K562 (cell line): ENCODE results near the gene GTPBP1. TPM values are rescaled to one million over a fixed set of nuclear protein-coding genes. Genes with fewer than 3 reads are reported as not detected.

ENCODE experiments used
- ELF2 ChIP-seq: fragments of 250-450 bp; sonication (Bioruptor Pico); IDR thresholded peaks from 2 replicates; pipeline ENCODE4 v1.5.0; 2021; ENCODE audit warnings: mild to moderate bottlenecking
- FOXA3 ChIP-seq, 2 experiments: fragments of 450-650 bp in 1 of 2; sonication (generic) in 1 of 2; formaldehyde crosslinking; IDR thresholded peaks in 1 of 2; conservative IDR thresholded peaks in 1 of 2; 2 replicates each; pipeline versions ENCODE4 v1.4.0 to v1.8.0; 2020 to 2022; ENCODE audit warnings: mild to moderate bottlenecking in 2 of 2, missing genetic modification reagents in 1 of 2
- HCFC1 ChIP-seq: IDR thresholded peaks from 2 replicates; pipeline ENCODE4 v1.6.1; 2012; ENCODE audit warnings: low read depth, low read length, improper control_type of control experiment
- MBD2 ChIP-seq: sonication (generic); IDR thresholded peaks from 2 replicates; pipeline ENCODE4 v1.6.1; 2016; ENCODE audit warnings: low read depth, borderline replicate concordance
- SIRT6 ChIP-seq: IDR thresholded peaks from one replicate; pipeline ENCODE4 v1.6.1; 2012; ENCODE audit warnings: low read depth, mild to moderate bottlenecking, control low read depth, inconsistent platforms, low read length, moderate library complexity
- SMAD4 ChIP-seq: fragments of 250-450 bp; sonication (Bioruptor Pico); conservative IDR thresholded peaks from 2 replicates; pipeline ENCODE4 v1.8.0; 2021; ENCODE audit warnings: inconsistent platforms, mild to moderate bottlenecking, moderate library complexity
- TRIM28 ChIP-seq: fragments of 450-650 bp; IDR thresholded peaks from 2 replicates; pipeline ENCODE4 v1.6.1; 2017
- ZNF197 ChIP-seq: fragments of 200-800 bp; sonication (Bioruptor generic); IDR thresholded peaks from 2 replicates; pipeline ENCODE4 v1.6.1; 2016; ENCODE audit warnings: low read depth, missing genetic modification characterization, missing compliant biosample characterization
- ZNF431 ChIP-seq: sonication (generic); formaldehyde crosslinking; IDR thresholded peaks from 2 replicates; pipeline ENCODE4 v1.8.0; 2022; ENCODE audit warnings: mild to moderate bottlenecking, missing genetic modification reagents
- ZNF584 ChIP-seq: fragments of 200-800 bp; sonication (Bioruptor generic); IDR thresholded peaks from 2 replicates; pipeline ENCODE4 v1.6.1; 2016; ENCODE audit warnings: low read depth, mild to moderate bottlenecking, missing genetic modification characterization, missing compliant biosample characterization
- ZNF766 ChIP-seq: fragments of 200-800 bp; sonication (Bioruptor generic); conservative IDR thresholded peaks from 2 replicates; pipeline ENCODE4 v1.6.1; 2016; ENCODE audit warnings: missing genetic modification characterization, missing compliant biosample characterization
- ZNF778 ChIP-seq: fragments of 450-650 bp; formaldehyde crosslinking; IDR thresholded peaks from 2 replicates; pipeline ENCODE4 v1.4.0; 2020; ENCODE audit warnings: mild to moderate bottlenecking, moderate library complexity
- polyA plus RNA-seq, 8 experiments: library from polyadenylated mRNA; depleted of rRNA in 4 of 8; stranded (reverse) in 5 of 8; unstranded in 3 of 8; fragments of >200 nt; fragmentation: Nextera tagmentation in 2 of 8; fragmentation: Illumina TruSeq in 1 of 8; extraction: Ambion mirVana in 2 of 8; extraction: Trizol in 1 of 8; gene quantifications; 2 replicates each; pipeline versions ENCODE4 v1.2.1 to v1.2.3, GENCODE V29; 2011 to 2014; ENCODE audit warnings: inconsistent platforms in 1 of 8, missing spikeins in 1 of 8
- total RNA-seq, 7 experiments: library from RNA; depleted of rRNA in 6 of 7; stranded (reverse); fragments of >200 nt in 6 of 7; fragmentation: Illumina TruSeq in 2 of 7; extraction: Trizol in 2 of 7; gene quantifications; 2 replicates each; pipeline versions ENCODE4 v1.2.1 to v1.2.3, GENCODE V29; 2011 to 2021; ENCODE audit warnings: low replicate concordance in 1 of 7
- TF ChIP-seq, protein P1 (sequence below): fragments of 250-450 bp; sonication (Bioruptor Pico); IDR thresholded peaks from 2 replicates; pipeline ENCODE4 v1.5.0; 2021; ENCODE audit warnings: mild to moderate bottlenecking, moderate library complexity
- TF ChIP-seq, protein P2 (sequence below): fragments of 250-450 bp; sonication (Bioruptor Pico); IDR thresholded peaks from 2 replicates; pipeline ENCODE4 v1.8.0; 2022; ENCODE audit warnings: inconsistent platforms
- TF ChIP-seq, protein P3 (sequence below): fragments of 250-450 bp; sonication (Bioruptor Pico); IDR thresholded peaks from 2 replicates; pipeline ENCODE4 v1.5.0; 2021; ENCODE audit warnings: mild to moderate bottlenecking, borderline replicate concordance
- TF ChIP-seq, protein P4 (sequence below): sonication (generic); formaldehyde crosslinking; IDR thresholded peaks from 2 replicates; pipeline ENCODE4 v1.8.1; 2022; ENCODE audit warnings: missing genetic modification reagents
- TF ChIP-seq, protein P5 (sequence below): fragments of 450-650 bp; formaldehyde crosslinking; IDR thresholded peaks from 2 replicates; pipeline ENCODE4 v1.4.0; 2020; ENCODE audit warnings: mild to moderate bottlenecking, moderate library complexity

Gene GTPBP1
- total and polyA plus RNA-seq, 9 of the 15 experiments (the other 6 are each of a cell fraction or from before 2014, with no cell fraction given) = 0.83 to 53.2 (median 23.3) TPM

DNA sequence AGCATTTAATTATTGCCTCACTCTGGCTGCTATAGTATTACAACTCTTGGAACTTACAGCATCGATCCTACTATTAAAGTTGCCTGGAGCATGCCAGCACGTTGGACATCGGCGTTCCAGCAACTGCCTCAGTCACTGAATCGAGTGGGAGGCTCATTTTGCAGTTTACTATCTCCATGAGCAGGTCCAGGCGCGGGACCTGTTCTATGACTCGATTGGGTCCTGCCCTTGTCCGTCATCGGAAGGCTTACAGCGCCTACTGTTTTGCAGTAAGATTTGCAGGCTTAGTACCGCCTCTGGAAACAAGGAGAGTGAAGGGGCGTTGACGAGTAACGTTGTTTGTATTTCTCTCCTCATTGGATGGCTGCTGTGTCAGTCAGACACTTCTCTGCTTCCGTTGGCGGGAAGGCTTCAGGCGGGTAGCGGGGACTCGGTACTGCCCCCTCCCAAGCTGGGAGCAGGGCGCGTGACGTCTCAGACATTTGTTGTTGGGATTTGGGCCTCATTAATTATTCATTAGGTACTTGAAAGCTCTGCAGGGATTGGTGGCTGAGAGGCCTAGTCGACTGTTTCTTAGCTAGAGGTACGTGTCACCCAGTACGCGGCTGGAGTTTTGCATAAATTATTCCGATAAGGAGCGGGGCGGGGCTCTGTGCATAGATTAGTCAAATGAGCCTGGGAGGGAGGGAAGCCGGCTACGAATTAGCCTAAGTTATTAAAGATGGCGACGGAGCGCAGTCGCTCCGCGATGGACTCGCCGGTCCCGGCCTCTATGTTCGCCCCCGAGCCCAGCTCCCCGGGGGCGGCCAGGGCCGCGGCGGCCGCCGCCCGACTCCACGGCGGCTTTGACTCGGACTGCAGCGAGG lies at the start of gene GTPBP1 (continued):
- TF ChIP-seq, protein P1, sequence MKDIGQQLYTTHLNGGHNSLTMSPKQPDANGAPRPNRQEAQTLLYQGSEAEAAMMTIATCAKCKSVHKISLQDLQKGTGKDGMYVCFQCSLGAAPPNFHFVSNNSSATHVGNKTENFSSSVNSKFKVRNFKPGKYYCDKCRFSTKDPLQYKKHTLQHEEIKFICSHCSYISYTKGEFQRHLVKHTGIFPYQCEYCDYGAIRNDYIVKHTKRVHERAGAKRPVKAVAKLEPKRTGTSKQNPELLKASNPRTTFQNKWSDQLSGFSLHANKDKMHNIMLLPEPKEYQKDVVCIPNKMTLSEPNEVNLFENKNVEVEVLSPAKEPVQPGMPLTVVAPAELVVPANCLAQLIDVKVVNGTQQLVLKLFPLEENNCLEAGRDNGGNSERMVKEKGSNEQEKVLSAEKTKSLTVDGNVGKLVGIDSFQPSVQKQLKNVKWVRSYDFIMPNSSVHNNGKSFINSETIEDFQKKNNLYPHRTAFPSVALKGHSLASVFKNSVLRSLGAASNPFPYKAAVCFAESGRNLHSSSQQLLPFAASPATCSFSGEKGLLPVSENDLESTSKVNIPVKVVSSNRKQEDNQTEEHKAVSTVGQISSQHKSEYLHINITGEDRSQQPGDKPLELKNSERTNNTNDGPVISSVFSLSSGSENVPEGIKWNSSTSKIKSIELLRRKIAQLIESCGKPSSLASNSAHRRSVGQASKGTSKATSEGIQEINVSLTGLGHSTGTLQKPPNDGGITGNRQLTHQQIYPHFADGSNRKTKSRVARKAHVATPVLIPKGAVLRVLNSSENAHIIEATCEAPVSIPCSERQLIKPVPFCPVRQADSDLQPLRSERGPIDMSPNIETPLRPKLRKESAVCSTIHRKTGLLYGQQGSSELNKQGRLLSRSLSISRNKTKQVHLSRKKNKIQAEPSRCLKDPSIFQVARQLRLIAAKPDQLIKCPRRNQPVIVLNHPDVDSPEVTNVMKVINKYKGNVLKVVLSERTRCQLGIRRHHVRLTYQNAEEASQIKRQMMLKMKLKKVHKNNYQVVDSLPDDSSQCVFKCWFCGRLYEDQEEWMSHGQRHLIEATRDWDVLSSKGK (CRISPR knock-in tag) = no peak
- TF ChIP-seq MBD2 (peak; percentile 83), ZNF197 (CRISPR knock-in tag) (no peak), TRIM28 (no peak), ELF2 (CRISPR knock-in tag) (no peak), ZNF766 (CRISPR knock-in tag) (no peak), HCFC1 (no peak), FOXA3 (CRISPR knock-in tag; conservative IDR thresholded peaks at IDR 0.05 in 1 of 2, IDR thresholded peaks at IDR 0.05 in 1 of 2) (no peak), ZNF778 (CRISPR knock-in tag) (no peak), SIRT6 (no peak), SMAD4 (CRISPR knock-in tag) (0 out of 2 replicates have a peak, but pooled peaks have one; percentile 15), ZNF431 (CRISPR knock-in tag) (no peak), ZNF584 (CRISPR knock-in tag) (no peak)
- TF ChIP-seq, protein P2, sequence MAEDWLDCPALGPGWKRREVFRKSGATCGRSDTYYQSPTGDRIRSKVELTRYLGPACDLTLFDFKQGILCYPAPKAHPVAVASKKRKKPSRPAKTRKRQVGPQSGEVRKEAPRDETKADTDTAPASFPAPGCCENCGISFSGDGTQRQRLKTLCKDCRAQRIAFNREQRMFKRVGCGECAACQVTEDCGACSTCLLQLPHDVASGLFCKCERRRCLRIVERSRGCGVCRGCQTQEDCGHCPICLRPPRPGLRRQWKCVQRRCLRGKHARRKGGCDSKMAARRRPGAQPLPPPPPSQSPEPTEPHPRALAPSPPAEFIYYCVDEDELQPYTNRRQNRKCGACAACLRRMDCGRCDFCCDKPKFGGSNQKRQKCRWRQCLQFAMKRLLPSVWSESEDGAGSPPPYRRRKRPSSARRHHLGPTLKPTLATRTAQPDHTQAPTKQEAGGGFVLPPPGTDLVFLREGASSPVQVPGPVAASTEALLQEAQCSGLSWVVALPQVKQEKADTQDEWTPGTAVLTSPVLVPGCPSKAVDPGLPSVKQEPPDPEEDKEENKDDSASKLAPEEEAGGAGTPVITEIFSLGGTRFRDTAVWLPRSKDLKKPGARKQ (CRISPR knock-in tag) = no peak
- TF ChIP-seq, protein P3, sequence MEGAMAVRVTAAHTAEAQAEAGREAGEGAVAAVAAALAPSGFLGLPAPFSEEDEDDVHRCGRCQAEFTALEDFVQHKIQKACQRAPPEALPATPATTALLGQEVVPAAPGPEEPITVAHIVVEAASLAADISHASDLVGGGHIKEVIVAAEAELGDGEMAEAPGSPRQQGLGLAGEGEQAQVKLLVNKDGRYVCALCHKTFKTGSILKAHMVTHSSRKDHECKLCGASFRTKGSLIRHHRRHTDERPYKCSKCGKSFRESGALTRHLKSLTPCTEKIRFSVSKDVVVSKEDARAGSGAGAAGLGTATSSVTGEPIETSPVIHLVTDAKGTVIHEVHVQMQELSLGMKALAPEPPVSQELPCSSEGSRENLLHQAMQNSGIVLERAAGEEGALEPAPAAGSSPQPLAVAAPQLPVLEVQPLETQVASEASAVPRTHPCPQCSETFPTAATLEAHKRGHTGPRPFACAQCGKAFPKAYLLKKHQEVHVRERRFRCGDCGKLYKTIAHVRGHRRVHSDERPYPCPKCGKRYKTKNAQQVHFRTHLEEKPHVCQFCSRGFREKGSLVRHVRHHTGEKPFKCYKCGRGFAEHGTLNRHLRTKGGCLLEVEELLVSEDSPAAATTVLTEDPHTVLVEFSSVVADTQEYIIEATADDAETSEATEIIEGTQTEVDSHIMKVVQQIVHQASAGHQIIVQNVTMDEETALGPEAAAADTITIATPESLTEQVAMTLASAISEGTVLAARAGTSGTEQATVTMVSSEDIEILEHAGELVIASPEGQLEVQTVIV (CRISPR knock-in tag) = no peak
- TF ChIP-seq, protein P4, sequence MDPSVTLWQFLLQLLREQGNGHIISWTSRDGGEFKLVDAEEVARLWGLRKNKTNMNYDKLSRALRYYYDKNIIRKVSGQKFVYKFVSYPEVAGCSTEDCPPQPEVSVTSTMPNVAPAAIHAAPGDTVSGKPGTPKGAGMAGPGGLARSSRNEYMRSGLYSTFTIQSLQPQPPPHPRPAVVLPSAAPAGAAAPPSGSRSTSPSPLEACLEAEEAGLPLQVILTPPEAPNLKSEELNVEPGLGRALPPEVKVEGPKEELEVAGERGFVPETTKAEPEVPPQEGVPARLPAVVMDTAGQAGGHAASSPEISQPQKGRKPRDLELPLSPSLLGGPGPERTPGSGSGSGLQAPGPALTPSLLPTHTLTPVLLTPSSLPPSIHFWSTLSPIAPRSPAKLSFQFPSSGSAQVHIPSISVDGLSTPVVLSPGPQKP (CRISPR knock-in tag) = no peak
- TF ChIP-seq, protein P5, sequence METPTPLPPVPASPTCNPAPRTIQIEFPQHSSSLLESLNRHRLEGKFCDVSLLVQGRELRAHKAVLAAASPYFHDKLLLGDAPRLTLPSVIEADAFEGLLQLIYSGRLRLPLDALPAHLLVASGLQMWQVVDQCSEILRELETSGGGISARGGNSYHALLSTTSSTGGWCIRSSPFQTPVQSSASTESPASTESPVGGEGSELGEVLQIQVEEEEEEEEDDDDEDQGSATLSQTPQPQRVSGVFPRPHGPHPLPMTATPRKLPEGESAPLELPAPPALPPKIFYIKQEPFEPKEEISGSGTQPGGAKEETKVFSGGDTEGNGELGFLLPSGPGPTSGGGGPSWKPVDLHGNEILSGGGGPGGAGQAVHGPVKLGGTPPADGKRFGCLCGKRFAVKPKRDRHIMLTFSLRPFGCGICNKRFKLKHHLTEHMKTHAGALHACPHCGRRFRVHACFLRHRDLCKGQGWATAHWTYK = no peak
